DMS153 treated with DMSO at 0.1 percent for 48 hours (cell line): Measurements from ENCODE around the gene SLC6A6.
"Not testable (repeated sequence)": the region's sequence is repeated elsewhere in the genome, so short reads cannot be mapped to it uniquely, and the experiment has no call there.

Experiments used
- DNase-seq: peaks from one replicate; lab custom pipeline; 2025; ENCODE audit not compliant: unreplicated experiment; lab: John Stamatoyannopoulos, UW

SLC6A6 gene

GRCh38 chr3:14434126-14434497 is 31.7 kb downstream of the SLC6A6 start:
- DNase-seq: no peak

- DNase-seq: no peak
Measured at GRCh38 chr3:14434498-14435151, 32.2 kb downstream of the SLC6A6 start.

GRCh38 chr3:14435175-14436014 is 33.0 kb downstream of the SLC6A6 start:
- no peak for DNase-seq

GRCh38 chr3:14436954-14437281 is 34.5 kb downstream of the SLC6A6 start:
- DNase-seq: no peak

GRCh38 chr3:14437705-14438104 is 35.3 kb downstream of the SLC6A6 start:
- DNase-seq: not testable (repeated sequence)

GRCh38 chr3:14438262-14438661 is 35.9 kb downstream of the SLC6A6 start:
- no peak for DNase-seq

- no peak for DNase-seq
Measured at GRCh38 chr3:14438929-14439328, 36.5 kb downstream of the SLC6A6 start.

GRCh38 chr3:14439501-14440167 is 37.2 kb downstream of the SLC6A6 start:
- peak; percentile 63 for DNase-seq

- DNase-seq: no peak
Measured at GRCh38 chr3:14440168-14440518, 37.7 kb downstream of the SLC6A6 start.

- DNase-seq: no peak
Measured at GRCh38 chr3:14440531-14441239, 38.3 kb downstream of the SLC6A6 start.

GRCh38 chr3:14441240-14441919 is 39.0 kb downstream of the SLC6A6 start:
- no peak for DNase-seq

- DNase-seq: no peak
Measured at GRCh38 chr3:14441920-14442300, 39.5 kb downstream of the SLC6A6 start.

- no peak for DNase-seq
Measured at GRCh38 chr3:14444380-14444779, 42.0 kb downstream of the SLC6A6 start.

- DNase-seq: no peak
Measured at GRCh38 chr3:14445773-14446172, 43.4 kb downstream of the SLC6A6 start.

GRCh38 chr3:14446988-14447570 is 44.7 kb downstream of the SLC6A6 start:
- no peak for DNase-seq

- no peak for DNase-seq
Measured at GRCh38 chr3:14448063-14448462, 45.7 kb downstream of the SLC6A6 start.

GRCh38 chr3:14448756-14449727 is 46.6 kb downstream of the SLC6A6 start:
- DNase-seq: no peak

GRCh38 chr3:14450506-14450905 is 48.1 kb downstream of the SLC6A6 start:
- DNase-seq: no peak

- no peak for DNase-seq
Measured at GRCh38 chr3:14450922-14451606, 48.7 kb downstream of the SLC6A6 start.
